Effector CD4-positive, alpha-beta T cell (primary cell): Measurements from ENCODE around the gene RIPOR2.
"Not testable (repeated sequence)": the region's sequence is repeated elsewhere in the genome, so short reads cannot be mapped to it uniquely, and the experiment has no call there.

Source experiments
- DNase-seq: peaks from one replicate; pipeline ENCODE4 v3.0.0-alpha.2; 2020

Gene RIPOR2

DNA sequence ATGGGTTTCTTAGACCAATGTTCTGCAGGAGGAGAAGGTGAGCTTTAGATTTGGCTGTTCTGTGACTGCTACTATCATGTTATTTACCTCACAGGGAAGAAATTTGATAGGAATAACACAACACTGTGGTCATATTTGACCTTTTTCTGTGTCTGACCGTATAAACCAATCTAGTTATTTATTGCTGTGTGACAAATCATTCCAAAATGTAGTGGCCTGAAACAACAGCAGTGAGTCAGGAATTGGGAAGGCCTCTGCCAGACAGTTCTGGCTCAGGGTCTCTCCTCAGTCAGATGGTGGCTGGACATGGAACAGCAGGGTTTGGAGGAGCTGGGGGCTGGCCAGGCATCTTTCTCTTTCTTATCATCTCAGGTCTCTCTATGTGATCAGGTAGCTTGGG is 33.0 kb downstream of the RIPOR2 start:
- no peak for DNase-seq

DNA sequence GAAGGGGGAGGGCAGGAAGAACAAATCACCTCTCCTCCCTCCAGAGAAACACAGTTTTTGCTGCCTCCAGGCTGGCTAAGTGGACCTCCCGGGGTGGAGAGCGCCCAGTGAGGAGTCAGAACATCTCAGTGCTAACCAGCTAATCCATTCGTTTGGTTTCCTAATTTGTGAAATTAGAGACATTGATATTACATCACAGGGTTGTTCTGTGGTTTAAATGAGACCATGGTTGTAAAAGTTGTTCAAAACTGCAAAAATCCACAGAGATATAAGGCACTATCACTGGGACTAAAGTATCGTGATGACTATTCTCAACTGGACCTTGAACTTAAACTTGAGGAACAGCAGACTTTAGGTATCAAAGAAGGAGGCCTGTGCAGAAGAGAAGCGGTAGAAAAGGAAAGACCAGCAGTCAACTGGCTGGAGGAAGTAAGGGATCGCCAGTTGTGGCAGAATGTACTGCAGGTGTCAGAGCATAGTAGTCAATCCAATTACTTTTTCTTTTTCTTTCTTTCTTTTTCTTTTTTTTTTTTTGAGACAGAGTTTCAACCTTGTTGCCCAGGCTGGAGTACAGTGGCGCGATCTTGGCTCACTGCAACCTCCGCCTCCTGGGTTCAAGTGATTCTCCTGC is 33.9 kb downstream of the RIPOR2 start:
- DNase-seq, result no peak

DNA sequence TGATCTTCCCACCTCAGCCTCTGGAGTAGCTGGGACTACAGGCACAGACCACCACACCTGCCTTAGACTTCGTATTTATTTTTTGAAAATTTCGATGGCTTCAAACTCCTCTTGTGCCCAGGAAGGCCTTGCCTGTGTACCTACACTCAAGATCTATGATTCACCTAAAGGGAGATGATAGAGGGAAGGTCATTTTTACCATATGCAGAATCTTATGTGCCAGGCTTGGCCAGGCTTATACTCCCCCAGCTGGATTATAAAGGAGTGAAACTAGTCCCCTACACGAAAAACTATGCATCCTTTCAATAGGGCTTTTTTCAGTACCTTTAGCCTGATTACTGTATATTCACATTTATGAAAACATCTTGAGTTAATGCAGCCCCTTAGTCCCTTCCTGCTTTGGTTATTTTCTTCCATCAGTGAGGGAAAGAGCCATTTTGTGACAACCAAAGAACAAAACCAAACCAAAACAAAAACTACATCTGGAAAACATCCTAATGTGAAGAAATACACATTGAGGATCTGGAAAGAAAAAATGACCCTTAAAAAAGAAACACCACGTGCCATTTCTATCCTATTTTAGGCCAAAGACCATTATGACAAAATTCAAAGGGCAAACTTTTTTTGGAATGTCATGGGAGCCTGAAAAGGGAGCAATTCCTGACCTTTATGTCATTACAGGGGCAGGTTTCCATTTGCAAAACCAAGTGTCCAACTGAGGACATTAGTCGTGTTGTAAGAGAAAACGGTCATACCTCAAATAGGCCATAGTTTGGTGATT is 34.7 kb downstream of the RIPOR2 start:
- DNase-seq, result no peak

DNA sequence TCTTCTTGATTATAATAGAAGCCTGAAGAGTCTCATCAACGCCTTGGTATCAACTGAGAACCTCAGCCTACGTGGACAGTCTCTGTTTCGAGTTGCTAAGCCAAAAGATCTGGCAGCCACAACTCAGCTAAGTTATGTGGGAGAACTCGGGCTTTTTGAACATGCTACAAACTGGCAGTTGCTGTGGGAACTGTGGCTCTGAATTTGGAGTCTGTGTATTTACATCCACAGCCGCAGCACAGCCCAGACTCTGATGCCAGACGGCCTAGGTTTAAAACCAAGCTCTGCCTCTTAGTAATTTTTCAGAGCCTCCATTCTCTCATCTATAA is 35.8 kb downstream of the RIPOR2 start:
- no peak for DNase-seq

DNA sequence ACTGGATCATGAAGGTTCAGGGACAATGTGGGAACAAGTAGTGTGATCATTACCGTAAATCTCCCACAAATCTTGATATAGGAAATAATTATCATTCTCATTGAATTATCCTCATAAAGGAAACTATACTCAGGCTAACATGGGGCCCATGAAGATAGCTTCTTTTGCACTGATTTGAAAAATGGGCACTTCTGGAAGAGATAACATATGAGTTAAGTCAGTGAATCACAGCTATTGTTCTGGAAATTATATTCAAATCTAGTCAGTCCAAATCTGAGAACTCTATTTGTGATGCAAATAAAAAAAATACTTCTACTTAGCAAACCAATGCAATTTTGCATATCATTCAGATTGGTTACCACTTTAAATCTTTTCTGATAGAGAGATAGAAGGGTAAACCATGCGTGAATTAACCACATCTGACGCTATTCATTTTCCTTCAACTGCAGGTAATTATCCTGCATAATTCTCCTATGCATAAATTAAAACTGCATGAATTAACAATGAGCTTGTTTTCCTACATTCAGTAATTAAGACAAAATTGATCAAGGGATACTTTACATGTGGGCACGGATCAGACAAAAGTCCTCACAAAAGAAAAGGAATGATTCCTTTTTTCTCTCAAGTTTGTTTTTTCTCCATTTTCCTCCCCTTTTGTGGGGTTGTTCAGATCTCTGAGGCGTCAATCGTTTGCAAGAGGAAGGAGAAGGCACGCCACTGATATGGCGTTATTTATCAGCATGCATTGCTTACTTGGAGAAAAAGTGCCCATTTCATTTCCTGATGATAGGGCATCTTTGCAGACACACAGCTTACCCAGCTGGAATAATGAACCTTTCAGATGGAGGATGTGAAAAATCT is 36.4 kb downstream of the RIPOR2 start:
- no peak for DNase-seq

DNA sequence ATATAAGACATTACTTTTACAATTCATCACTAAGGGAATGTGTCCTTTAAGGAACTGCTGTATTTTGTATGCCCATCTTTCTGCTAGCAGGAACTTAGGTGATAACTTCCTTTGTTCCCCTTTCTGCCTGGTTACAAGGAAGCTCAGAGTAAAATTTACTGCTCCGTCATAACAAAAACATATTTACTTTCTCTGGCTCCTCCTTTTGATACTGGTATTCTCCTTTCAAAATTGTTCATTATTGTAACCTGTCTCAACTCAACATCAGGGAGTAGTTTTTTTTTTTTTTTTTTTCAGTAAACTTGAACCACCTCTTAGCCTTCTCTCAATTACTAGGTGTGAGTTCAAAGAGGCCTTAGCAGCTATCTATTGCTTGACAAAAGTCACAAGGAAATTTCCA is 37.1 kb downstream of the RIPOR2 start:
- no peak for DNase-seq

DNA sequence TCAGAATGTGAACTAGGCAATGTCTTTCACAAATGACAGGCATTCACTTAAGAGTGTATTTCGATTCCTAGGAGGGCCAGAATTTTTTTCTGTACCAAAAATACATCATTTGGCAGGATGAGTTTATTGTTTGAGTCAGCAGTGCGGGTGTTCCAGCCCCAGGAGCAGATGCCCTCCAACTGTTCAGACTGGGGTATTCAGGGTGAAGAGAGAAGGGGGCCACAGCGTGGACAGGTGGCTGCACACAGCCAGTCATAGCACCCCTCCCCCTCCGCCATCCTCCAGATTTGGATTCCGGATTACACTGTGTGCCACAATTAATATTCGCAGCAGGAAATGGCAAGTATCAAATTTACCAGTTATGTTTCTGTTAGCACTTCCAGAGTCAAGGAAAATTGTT is 38.6 kb downstream of the RIPOR2 start:
- no peak for DNase-seq

DNA sequence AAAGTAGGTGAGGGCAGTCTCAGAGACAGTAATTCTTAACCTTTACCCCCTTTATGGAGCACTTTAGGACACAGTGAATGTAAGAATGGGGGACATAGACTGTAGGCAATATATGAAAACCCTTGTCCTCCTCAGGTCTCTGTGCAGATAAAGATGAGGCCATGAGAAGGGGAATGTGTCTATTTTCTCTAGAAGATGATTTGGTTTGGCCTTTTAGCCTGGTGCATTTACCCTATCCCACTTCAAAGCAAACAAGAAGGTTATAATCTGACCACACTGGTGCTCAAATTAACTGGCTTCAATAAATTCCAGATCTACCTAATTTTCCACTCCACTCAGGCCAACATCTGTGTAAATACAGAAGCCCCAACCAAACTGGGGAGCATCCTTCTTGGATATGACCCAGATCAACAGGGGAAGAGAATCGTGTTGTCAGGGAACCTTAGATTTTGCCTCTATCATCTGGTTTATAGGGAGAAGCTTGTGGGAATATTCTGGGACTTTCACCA is 42.4 kb downstream of the RIPOR2 start:
- DNase-seq, result no peak

DNA sequence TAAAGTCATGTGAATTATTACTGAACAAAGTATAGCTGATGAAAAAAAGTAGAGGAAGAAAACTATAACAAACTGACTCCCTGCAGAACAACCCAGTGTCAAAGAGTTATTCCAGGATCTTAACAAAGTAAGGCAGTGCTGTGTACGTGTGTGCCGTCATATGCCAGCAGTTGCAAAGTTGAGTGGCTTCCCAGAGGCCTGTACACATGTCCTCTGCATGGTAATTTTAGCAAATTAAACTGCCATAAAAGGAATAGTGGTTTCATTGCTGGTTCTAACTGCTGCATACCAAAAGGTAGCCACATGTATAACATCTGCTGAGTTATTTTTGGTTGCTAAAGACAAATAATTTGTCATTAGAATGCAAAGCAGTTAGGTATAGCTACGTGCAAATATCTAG is 44.8 kb downstream of the RIPOR2 start:
- no peak for DNase-seq

DNA sequence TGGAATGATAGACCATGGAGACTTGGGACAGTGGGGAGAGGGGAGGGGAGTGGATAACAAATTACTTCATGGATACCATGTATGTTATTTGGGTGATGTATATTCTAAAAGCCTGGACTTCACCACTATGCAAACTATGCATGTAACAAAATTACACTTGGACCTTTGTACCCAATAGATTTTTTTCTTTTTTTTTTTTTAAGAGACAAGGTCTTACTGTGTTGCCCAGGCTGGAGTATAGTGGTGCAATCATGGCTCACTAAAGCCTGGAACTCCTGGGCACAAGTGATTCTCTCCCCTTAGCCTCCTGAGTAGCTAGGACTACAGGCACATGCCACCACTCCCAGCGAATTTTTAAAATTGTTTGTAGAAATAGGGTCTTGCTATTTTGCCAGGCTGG is 45.3 kb downstream of the RIPOR2 start:
- no peak for DNase-seq

DNA sequence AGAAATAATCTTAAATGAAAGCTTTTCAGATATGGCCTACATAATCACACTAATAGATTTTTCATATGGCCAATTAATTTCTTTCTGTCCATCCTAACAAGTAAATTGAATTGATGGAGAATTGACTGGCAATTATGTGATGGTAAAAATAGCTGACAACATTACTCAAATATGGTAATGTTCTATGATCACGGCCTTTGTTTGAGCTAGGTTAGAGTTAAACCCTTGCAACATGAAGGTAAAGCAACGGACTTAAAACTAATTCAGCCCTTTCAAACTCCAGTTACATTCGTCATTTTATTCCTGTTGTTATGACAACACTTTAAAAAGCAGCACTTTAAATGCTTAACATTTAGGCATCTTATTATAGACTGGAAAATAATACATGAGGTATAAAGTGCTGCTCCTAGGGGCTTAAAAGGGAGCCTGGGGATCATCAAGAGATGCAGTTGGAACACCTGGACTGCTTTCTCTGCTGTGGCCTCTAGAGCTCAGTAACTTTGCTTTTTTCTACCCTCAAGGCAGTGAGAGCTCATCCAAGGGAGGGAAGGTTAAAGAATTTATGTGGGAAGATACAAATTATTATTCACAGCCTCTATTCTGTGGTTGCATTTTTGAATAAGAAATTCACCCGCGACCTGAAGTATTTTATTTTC is 46.9 kb downstream of the RIPOR2 start:
- no peak for DNase-seq

DNA sequence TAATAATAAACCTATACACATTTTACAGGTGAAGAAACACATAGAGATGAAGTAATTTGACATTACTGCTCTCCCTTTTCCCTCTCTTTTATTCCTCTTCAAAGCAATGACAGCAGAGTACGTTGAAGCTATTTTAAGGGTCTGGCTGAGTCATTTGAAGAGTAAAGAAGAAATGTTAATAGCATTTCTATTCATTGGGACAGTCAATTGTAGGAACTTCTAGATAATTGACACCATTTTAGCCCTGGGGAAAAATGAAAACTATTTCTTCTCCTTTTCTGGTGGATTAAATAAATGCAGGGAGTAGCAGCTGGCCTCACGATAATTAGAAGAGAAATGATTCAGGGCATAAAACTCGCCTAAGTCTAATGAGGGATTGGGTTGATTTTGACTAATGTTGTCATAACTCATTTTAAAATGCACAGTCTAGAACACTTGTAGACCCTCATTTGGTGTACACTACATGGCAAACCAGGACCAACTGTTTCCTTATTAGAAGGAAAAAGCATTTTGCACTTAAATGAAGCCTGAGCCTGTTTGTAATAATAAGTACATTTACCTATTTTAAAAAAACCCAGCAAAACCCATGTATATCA is 48.1 kb downstream of the RIPOR2 start:
- DNase-seq, result no peak

DNA sequence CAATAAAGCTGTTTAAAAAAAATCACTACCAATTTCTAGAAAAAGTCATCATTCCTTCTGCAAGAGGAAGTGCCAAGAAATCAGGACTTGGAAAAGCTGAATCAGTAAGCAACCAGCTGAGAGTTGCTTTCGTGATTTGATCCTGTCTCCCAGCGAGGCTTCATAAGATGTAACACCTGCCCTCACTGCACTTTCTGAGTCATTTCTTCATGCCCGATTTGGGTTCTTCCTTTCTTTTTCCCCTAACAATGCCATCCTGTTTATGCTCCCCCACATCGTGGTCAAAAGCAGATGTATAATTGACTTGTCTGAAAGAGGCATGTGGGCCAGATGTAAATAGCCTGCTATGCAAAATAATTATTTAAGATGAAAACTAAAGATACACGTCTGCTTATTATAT is 52.1 kb downstream of the RIPOR2 start:
- no peak for DNase-seq

DNA sequence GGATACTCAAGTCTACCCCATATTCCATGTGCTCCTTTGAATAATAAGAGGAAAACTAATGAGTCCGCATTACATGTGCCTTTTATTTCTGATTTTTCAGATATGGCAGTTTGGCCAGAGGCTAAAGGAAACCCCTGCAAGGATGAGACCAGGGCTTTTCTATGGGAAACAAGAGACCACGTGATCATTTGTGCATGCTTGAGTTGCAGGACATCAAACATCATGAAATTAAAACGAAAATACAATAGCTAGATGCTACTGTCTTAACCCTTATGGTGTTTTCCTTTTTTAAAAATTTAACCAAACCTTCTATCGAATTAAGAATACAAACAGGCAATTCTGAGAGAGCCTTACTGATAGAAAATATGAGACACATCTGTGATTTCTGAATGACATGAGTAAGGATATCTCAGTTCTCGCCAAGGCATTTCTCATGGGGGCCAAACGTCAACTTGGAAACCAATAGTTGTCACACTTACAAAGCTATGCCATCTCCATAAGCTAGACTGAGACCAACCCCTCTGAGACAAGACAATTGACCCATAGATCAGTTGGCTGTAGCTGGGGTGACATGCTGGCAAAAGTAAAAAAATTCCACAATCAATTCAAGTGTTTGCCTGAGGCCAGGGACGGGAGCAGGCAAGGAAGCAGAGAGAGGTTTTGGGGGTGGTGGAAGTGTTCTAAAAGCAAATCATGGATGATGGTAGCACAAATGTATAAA is 52.8 kb downstream of the RIPOR2 start:
- DNase-seq, result no peak

DNA sequence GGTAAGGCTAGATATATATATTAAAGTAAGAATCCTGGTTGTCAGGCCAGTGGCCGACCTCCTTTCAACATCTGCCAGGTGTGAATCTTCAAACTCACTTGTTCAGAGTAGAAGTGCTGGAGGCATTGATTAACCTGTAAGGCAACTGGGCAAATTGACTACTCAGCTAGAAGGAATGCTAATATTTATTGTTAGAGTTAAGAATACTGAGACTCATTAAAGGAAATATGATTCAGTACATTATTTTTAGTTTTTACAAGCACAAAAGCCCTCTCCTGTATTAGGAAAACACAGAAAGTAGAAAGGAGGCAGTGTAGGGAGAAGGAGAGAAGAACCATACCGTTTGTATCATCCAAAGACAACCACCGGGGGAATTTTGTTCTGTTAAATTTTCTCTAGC is 53.5 kb downstream of the RIPOR2 start:
- DNase-seq, result no peak

DNA sequence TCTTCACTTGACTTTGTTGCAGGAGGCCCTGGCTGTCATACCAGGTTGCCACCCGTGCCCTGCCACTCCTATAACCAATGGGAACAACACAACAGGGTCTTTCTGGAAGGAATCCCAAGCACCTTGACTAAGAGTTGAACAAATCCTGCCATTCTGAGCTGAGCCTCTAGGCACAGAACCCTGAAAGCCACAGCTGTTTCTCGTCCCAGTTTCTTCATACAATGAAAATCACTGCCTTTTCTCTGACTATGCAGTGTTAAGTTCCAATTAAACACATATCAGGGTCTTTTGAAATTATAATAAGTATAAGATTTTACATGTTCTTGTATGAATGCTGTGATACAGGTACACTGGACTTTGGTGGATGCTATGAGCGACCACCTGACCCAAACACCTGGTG is 54.4 kb downstream of the RIPOR2 start:
- DNase-seq, result no peak

DNA sequence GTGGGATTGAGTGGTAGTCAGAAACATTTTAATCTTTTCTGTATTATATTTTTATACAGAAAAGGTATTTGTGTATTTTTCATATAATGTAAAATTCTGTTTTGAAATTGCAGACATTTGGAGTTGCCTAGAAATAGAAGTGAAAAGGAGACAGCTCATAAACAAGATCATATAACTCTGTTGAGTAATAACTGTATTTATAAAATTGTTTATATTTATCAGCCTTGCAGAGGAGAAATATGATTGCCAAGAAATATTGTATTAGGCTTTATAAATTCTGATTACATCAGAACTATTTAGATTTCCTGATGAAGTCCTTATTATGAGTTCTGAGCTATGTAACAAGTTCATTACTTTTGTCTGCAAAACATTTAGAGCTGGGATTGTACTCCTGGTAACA is 55.3 kb downstream of the RIPOR2 start:
- no peak for DNase-seq

DNA sequence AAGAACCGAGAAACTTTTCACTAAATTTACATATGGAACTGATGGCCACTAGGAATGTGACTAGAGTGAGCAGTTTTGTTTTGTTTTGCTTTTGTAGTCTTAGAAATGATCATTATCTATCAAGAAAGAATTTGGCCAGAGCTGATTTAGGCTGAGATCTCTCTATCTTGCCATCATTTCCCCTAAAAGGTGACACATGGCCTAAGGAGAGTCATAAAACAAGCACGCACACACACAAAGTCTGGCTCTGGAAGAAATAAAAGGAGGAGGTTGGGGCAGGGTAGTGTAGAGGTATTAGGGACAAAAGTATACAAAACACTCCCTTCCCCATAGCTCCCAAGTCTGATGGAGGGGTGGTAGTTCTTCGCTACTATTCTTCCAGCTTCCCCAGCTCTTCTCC is 56.4 kb downstream of the RIPOR2 start:
- DNase-seq, result no peak

DNA sequence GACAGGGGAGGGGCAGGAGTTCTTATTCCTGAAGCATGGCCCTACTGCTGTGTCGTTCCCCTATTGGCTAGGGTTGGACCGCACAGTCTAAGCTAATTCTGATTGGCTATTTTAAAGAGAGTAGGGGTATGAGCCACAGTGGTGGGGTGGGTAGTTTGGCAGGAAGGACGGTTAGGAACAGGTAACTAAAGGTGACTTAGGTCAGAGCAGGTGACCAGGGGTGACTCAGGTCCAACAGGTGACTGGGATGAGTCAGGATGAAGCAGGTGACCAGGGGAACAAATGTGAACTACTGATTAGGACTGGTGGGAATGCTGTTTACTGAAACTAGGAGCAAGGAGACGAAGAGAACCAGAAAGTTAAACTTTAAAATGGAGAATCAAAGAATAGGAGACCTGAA is 58.0 kb downstream of the RIPOR2 start:
- DNase-seq, result not testable (repeated sequence)

DNA sequence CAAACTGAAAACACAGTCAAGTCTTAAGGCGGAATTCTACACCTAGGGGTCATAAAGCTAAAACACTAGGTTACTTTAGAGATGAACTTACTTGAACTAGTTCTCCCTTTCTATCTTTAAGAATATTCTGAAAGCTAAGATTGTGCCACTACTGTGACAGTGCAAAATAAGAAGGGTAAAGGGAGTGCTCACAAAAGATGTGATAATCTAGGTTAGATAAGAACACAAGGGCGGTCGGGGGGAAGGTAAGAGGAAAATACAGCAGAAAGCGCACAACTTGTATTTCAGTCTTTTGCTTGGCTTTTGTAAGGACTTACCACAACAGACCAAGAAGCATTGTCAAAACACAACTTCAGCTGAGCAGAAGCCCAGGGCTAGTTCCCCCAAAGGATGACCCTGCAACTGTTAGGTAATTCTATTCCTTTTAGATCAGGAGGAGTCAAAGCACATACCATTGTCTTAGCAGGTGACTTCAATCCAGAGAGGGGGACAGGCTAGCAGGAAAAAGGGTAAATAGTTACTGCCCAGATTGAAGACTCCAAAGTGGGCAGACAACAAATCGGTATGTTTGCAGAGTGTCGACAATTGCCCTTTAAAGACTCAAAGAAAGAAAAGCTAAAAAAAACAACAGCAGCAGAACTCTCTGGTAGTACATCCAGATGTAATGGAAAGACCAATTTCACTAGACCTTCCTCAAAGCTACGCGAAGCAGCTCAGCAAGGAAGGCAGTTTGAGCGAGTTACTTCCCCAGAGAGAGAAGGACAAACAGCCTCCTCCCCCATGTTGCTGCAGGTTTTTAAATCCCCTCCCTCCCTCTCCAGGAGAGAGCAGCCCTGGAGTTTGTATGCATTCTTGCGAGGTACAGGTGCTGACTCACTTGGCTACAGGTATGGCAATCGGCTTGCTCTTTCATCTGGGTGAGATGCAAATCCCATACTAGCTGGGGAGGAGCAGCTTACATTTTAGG is 59.0 kb downstream of the RIPOR2 start:
- no peak for DNase-seq

DNA sequence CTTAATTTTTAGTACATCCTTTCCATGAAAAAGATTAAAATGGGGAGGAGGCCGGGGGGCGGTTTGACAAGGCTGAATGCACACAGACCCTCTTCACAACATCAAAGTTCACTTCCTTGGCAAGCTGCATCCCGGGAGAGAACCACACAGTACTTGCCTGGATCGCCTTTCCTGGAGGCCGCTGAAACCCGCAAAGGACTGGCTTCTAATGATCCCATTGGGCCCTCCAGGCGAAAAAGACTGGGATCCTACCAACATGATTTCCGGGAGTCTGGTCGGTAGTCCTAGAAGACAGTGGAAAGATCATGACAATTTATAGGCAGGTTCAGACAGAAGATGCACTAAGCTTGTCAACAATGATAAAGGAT is 60.2 kb downstream of the RIPOR2 start:
- no peak for DNase-seq
